ENCODE measurements around the gene SPINK14.
A peak's percentile ranks its signal among the peaks of the same experiment; 100 is the strongest.

Gene SPINK14

DNA sequence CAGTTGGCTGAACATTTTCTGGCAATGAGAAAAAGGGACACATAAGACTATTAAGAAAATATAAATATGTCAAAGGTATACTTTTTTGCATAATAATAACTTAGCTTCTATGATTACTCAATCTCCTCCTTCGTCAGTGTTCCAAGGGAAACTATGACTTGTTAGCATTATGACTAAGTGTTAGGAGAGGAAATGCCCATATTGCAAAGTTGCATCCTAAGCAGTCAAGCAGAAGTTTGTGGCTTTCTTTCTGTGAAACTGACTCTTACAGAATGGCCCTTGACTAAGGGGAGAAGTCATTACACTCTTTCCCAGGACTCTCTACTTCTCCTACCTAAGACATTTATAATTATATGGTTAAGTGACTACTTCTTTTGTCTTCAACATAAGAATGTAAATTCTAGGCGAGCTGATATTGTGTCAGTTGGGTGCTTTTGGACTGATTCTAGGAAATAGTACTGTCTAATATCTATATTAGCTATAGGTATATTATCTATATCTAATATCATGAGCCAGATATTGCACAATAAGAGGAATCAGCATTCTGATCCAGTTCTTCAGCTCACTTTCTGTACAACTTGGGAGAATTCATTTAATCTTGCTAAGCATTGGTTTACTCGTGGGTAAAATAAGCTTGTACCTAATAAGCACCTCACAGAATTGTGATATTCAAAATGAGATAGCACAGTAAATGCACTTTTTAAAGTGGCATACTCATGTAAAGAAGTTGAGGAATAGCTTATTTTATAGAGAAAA lies 18.1 kb downstream of the SPINK14 start:
- peak; percentile 96 for DNase-seq (ENCODE audit: low read depth)
- H3K4me3 ChIP-seq (ENCODE audit: low read length): no peak overlapping the region

DNA sequence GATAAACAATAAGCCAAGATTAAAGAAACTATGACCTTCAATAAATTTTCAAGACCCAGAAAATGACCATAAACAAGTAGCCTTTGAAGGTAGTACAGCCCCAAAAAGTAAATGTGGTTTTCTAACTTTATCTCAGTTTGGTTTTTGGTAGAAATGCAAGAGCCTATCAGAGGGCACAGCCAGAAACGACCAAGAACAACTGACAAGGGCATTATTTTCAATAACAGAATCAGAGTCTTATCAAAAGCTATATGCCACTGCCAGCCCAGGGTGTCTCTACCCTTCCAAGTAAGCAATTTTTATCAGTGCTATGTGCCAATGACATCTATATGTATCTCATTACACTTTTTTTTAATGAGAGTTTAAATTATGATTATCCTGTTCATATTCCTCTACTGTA lies 22.7 kb downstream of the SPINK14 start:
- TF ChIP-seq, protein P1, sequence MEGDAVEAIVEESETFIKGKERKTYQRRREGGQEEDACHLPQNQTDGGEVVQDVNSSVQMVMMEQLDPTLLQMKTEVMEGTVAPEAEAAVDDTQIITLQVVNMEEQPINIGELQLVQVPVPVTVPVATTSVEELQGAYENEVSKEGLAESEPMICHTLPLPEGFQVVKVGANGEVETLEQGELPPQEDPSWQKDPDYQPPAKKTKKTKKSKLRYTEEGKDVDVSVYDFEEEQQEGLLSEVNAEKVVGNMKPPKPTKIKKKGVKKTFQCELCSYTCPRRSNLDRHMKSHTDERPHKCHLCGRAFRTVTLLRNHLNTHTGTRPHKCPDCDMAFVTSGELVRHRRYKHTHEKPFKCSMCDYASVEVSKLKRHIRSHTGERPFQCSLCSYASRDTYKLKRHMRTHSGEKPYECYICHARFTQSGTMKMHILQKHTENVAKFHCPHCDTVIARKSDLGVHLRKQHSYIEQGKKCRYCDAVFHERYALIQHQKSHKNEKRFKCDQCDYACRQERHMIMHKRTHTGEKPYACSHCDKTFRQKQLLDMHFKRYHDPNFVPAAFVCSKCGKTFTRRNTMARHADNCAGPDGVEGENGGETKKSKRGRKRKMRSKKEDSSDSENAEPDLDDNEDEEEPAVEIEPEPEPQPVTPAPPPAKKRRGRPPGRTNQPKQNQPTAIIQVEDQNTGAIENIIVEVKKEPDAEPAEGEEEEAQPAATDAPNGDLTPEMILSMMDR (IDR thresholded peaks at IDR 0.05; ENCODE audit: insufficient read depth, low read depth, low read length, missing control alignments): no peak
- no peak overlapping the region for H3K4me3 ChIP-seq (ENCODE audit: low read length)
- no peak for DNase-seq (ENCODE audit: low read depth)

More for the DNA sequence above, 18.1 kb downstream of the SPINK14 start:
- TF ChIP-seq, protein P1 (IDR thresholded peaks at IDR 0.05; ENCODE audit: insufficient read depth, low read depth, low read length, missing control alignments): no peak

DNA sequence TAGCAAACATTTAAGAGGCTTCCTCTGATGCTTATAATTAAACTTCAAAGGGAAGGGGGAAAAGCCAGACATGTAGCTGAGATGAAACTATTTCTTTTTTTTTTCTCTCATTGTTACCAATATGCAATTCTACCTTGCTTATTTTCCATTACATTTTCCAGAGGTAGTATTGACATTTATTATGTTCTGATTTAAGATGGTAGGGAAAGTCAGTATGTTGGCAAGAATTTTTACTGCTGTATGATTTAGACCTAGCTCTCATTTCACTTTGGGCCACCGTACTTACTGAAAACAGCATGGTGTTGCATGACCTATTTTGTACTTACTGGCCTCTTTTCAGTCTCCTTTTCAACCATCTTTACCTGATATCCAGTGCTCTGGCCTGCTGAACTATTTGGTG lies 24.9 kb downstream of the SPINK14 start:
- TF ChIP-seq, protein P1 (IDR thresholded peaks at IDR 0.05; ENCODE audit: insufficient read depth, low read depth, low read length, missing control alignments): no peak
- H3K4me3 ChIP-seq (ENCODE audit: low read length): no peak overlapping the region
- no peak for DNase-seq (ENCODE audit: low read depth)

DNA sequence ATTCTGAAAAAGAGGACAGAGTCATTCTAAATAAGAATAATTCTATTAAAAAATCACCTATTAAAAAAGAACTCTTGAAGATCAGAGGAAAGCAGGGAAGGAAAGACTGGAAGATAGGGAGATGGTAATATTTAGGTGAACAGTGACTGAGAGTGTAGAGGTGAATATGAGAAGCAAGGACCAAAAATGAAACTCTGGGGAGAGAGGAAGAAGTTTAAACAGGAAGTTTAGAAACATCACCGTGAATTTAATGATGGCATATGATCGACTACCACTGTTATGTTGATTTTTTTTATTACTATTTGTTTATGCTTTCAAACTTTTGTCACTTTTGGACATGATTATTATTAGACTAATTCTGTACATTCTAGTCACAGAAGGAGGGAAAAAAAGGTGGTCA lies 32.8 kb downstream of the SPINK14 start:
- TF ChIP-seq, protein P1 (IDR thresholded peaks at IDR 0.05; ENCODE audit: insufficient read depth, low read depth, low read length, missing control alignments): no peak
- DNase-seq (ENCODE audit: low read depth): no peak
- no peak overlapping the region for H3K4me3 ChIP-seq (ENCODE audit: low read length)

DNA sequence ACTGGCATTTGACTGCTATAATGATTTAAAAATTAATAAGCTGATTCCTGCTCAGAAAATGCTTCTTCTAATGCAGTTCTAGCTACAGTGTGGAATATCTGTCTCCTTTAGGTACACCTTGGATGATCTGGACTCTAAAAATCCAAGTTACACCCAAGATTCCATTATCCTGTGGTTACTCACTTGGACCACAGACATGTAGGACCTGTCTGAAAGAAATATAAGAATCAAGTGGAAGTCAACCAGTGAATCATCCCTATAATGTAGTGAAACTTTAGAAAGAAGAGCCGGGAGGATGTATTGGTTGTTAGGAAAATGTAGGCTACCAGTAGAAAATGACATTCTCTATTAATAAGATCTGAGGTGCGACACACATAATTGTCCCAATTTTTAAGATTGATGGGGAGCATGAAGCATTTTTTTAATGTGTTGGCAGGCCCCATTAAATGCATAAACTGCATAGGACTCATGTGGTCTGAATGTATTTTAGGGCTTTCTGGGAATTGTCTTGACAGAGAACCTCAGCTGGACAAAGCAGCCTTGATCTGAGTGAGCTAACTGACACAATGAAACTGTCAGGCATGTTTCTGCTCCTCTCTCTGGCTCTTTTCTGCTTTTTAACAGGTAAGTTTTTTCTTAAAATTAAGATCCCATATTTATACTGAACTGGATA lies 34.3 kb downstream of the SPINK14 start, which contains the start of gene SPINK6:
TSS of gene SPINK6 (plus strand) at position 512 of the 673 bp plus-strand sequence. CDS start at position 567, 55 bp downstream.
- peak; percentile 92 for DNase-seq (ENCODE audit: low read depth)
- H3K4me3 ChIP-seq (ENCODE audit: low read length): no peak within 1 kb of the TSS
- TF ChIP-seq, protein P1 (IDR thresholded peaks at IDR 0.05; ENCODE audit: insufficient read depth, low read depth, low read length, missing control alignments): no peak

DNA sequence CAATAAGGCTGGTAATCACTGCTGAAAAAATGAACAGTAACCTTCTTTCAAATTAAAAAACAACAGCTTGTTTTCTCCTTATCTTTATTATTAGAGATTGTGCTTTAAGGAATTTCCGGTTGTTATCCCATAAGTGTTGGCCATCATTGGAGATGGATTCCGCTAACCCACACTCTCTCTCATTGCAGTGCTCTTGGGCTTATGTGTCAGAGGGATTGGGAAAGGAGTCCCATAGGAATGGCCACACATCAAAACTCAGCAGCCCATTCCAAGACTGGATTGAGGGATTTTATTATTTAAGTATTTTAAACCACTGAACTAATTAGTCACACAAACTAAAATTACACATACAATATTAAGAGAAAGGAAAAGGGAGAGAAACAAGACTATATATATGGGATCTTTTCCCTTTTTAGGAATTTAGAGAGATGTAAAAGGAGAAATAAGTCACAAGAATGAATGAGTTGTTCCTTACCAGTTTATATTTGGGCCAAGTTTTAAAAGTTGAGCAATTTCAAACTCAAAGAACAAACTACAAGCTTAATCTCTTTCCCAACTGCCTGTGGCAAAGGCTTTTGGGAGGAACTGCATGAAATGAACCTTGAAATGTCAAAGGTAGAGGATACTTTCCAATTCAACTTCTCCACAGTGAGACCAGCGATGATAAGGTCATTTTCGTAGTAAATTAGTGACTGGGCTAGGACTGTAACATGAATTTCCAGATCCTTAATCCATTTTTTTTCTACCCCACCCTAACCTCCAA lies 36.9 kb downstream of the SPINK14 start:
- peak; percentile 28 for DNase-seq (ENCODE audit: low read depth)
- H3K4me3 ChIP-seq (ENCODE audit: low read length): no peak overlapping the region
- TF ChIP-seq, protein P1 (IDR thresholded peaks at IDR 0.05; ENCODE audit: insufficient read depth, low read depth, low read length, missing control alignments): no peak
